Keratinocyte (primary cell): ENCODE results near the gene UPF1.

Experiments
- CTCF ChIP-seq, 3 experiments: IDR thresholded peaks in 1 of 3; conservative IDR thresholded peaks in 1 of 3; optimal IDR thresholded peaks in 1 of 3; 2 replicates in 2 of 3; 3 replicates in 1 of 3; pipeline versions ENCODE3 to v1.5.1; 2011; ENCODE audit warnings: low read length in 3 of 3, mild to moderate bottlenecking in 3 of 3, moderate library complexity in 2 of 3, control low read depth in 1 of 3, inconsistent platforms in 1 of 3; ENCODE audit not compliant: insufficient read depth in 2 of 3; ENCODE audit errors: extremely low read depth in 1 of 3
- EZH2 ChIP-seq: IDR thresholded peaks from one replicate; pipeline ENCODE4 v1.6.1; 2012; ENCODE audit warnings: inconsistent platforms, mild to moderate bottlenecking, low read length, moderate library complexity

DNA sequence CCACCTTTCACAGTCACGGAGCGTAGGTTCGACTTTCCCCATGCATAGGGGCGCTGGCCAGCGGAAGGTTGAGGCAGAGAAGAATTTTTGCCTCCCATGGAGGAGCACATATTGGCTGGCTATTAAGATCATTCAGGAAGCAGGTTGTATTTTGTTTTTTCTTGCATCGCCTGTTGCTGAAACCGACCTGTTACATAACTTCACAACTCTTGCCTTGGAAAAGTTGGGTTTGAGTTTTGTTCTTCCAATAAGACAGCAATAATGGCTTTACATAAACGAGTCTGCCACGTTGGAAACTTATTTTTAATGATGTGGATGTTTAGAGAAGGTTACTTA lies 1.4 kb downstream of the UPF1 start:
- TF ChIP-seq CTCF (optimal IDR thresholded peaks at IDR 0.05 in 1 of 3, IDR thresholded peaks at IDR 0.05 in 1 of 3, conservative IDR thresholded peaks at IDR 0.05 in 1 of 3; ENCODE audit: extremely low read depth in 1 of 3, insufficient read depth in 2 of 3, low read length in 3 of 3) = no peak
- TF ChIP-seq EZH2 = no peak
